Stomach (tissue), 4 donors: Measurements from ENCODE around the gene BLACAT1.

Source experiments
- CTCF ChIP-seq, 7 experiments: fragments of 450-650 bp in 4 of 7; fragments of 200-600 bp in 3 of 7; sonication (generic) in 3 of 7; IDR thresholded peaks; one replicate each; pipeline ENCODE4 v1.5.1; 2016 to 2019; ENCODE audit warnings: antibody characterized with exemption in 7 of 7, control low read depth in 2 of 7, mild to moderate bottlenecking in 1 of 7
- EP300 ChIP-seq: sonication (generic); formaldehyde crosslinking; IDR thresholded peaks from one replicate; pipeline ENCODE4 v1.6.1; 2017; ENCODE audit warnings: antibody characterized with exemption
- POLR2A ChIP-seq, 4 donors: fragments of 450-650 bp; IDR thresholded peaks; one replicate each; pipeline ENCODE4 v1.6.1; 2016; ENCODE audit warnings: antibody characterized with exemption in 4 of 4, control low read depth in 2 of 4, mild to moderate bottlenecking in 1 of 4, moderate library complexity in 1 of 4
- POLR2AphosphoS5 ChIP-seq, 3 donors: sonication (generic); formaldehyde crosslinking; IDR thresholded peaks; one replicate each; pipeline ENCODE4 v1.6.1; 2016; ENCODE audit warnings: antibody characterized with exemption in 3 of 3

- no peak for TF ChIP-seq POLR2AphosphoS5 (IDR thresholded peaks at IDR 0.05)
- no peak for TF ChIP-seq CTCF (IDR thresholded peaks at IDR 0.05)
- TF ChIP-seq EP300: no peak
- no peak for TF ChIP-seq POLR2A (IDR thresholded peaks at IDR 0.05)
Measured at GRCh38 chr1:205449254-205449749, 6.5 kb downstream of the BLACAT1 start.
